Activated naive CD8-positive, alpha-beta T cell treated with anti-CD3 and anti-CD28 coated beads, Interleukin-2, amount 10 ng/mL, durations not matched to agents 7 days and 5 days (primary cell): Measurements from ENCODE around the gene ASPRV1. TPM values are rescaled to one million over a fixed set of nuclear protein-coding genes. Genes with fewer than 3 reads are reported as not detected.
"Not testable (repeated sequence)": the region's sequence is repeated elsewhere in the genome, so short reads cannot be mapped to it uniquely, and the experiment has no call there.

ENCODE experiments used
- ATAC-seq: fragments of 150-1000 bp; cut with Tn5 transposase; one replicate; pipeline ENCODE4 v1.10.0; 2021; ENCODE audit warnings: low read depth, moderate library complexity
- POLR2A ChIA-PET: fragments of 350-600 bp; sonication (Branson Sonifier 250); formaldehyde crosslinking; loops from one replicate; lab custom pipeline; 2021; ENCODE audit warnings: antibody characterized with exemption; lab: Charles Lee
- DNase-seq: peaks from one replicate; pipeline ENCODE4 v3.0.0; 2021
- H3K27ac Mint-ChIP-seq: one replicate; pipeline ENCODE4 v1.8.0; 2022; ENCODE audit warnings: mild to moderate bottlenecking, mixed read lengths
- H3K27me3 Mint-ChIP-seq: one replicate; pipeline ENCODE4 v1.8.0; 2022; ENCODE audit warnings: mild to moderate bottlenecking, moderate library complexity, mixed read lengths
- H3K36me3 Mint-ChIP-seq: one replicate; pipeline ENCODE4 v1.8.0; 2021; ENCODE audit warnings: mild to moderate bottlenecking, mixed read lengths
- H3K4me1 Mint-ChIP-seq: one replicate; pipeline ENCODE4 v1.8.0; 2021; ENCODE audit warnings: mixed read lengths
- H3K4me3 Mint-ChIP-seq: one replicate; pipeline ENCODE4 v1.8.0; 2022; ENCODE audit warnings: mild to moderate bottlenecking, moderate library complexity, mixed read lengths
- H3K9me3 Mint-ChIP-seq: one replicate; pipeline ENCODE4 v1.8.0; 2021; ENCODE audit warnings: mixed read lengths
- total RNA-seq, 2 experiments: library from RNA; stranded (reverse); gene quantifications; one replicate each; pipeline ENCODE4 v1.2.3, GENCODE V29; 2021

ASPRV1 gene
- total RNA-seq, 2 experiments from 2014 or later: 1.2 TPM

GRCh38 chr2:69964353-69964841 is 3.0 kb upstream of the ASPRV1 start:
- Mint-ChIP-seq H3K27me3 (peaks cover 3% of the 10 kb centered on the region), H3K27ac (no peak overlapping the region), H3K4me3 (no peak overlapping the region), H3K36me3 (no peaks in the 10 kb centered on the region), H3K9me3 (no peaks in the 10 kb centered on the region), H3K4me1 (peaks cover 2% of the 10 kb centered on the region)
- POLR2A ChIA-PET: no interaction called here
- ATAC-seq: no peak
- DNase-seq: no peak

GRCh38 chr2:69962986-69963730 is 1.7 kb upstream of the ASPRV1 start:
- peaks cover 5% of the 10 kb centered on the region for H3K27me3 Mint-ChIP-seq
- no peaks in the 10 kb centered on the region for H3K36me3 Mint-ChIP-seq
- peaks cover 2% of the 10 kb centered on the region for H3K4me1 Mint-ChIP-seq
- no peak overlapping the region for H3K27ac Mint-ChIP-seq
- no peak overlapping the region for H3K4me3 Mint-ChIP-seq
- no peaks in the 10 kb centered on the region for H3K9me3 Mint-ChIP-seq
- ATAC-seq: no peak
- no peak for DNase-seq
- POLR2A ChIA-PET: no interaction called here

GRCh38 chr2:69960821-69961220 is 610 bp downstream of the ASPRV1 start:
- H3K4me3 Mint-ChIP-seq: no peak overlapping the region
- H3K27ac Mint-ChIP-seq: no peak overlapping the region
- H3K9me3 Mint-ChIP-seq: no peaks in the 10 kb centered on the region
- ATAC-seq: no peak
- H3K36me3 Mint-ChIP-seq: no peaks in the 10 kb centered on the region
- POLR2A ChIA-PET: no interaction called here
- no peak for DNase-seq
- H3K27me3 Mint-ChIP-seq: peaks cover 23% of the 10 kb centered on the region
- H3K4me1 Mint-ChIP-seq: peaks cover 7% of the 10 kb centered on the region

- POLR2A ChIA-PET: no interaction called here
- DNase-seq: no peak
- Mint-ChIP-seq H3K36me3 (no peaks in the 10 kb centered on the region), H3K4me1 (peaks cover 5% of the 10 kb centered on the region), H3K9me3 (no peaks in the 10 kb centered on the region), H3K4me3 (no peak overlapping the region), H3K27me3 (peaks cover 30% of the 10 kb centered on the region), H3K27ac (no peak overlapping the region)
- no peak for ATAC-seq
Observed at GRCh38 chr2:69959425-69959824, 2.0 kb downstream of the ASPRV1 start.

GRCh38 chr2:69958480-69958879 is 3.0 kb downstream of the ASPRV1 start:
- Mint-ChIP-seq H3K4me1 (peaks cover 5% of the 10 kb centered on the region), H3K27me3 (peaks cover 34% of the 10 kb centered on the region), H3K36me3 (no peaks in the 10 kb centered on the region), H3K4me3 (no peak overlapping the region), H3K9me3 (no peaks in the 10 kb centered on the region), H3K27ac (no peak overlapping the region)
- no peak for DNase-seq
- ATAC-seq: no peak
- POLR2A ChIA-PET: no interaction called here

- Mint-ChIP-seq H3K4me1 (peaks cover 5% of the 10 kb centered on the region), H3K27me3 (peaks cover 34% of the 10 kb centered on the region), H3K27ac (no peak overlapping the region), H3K4me3 (no peak overlapping the region), H3K36me3 (no peaks in the 10 kb centered on the region), H3K9me3 (no peaks in the 10 kb centered on the region)
- POLR2A ChIA-PET: no interaction called here
- ATAC-seq: no peak
- DNase-seq: no peak
Observed at GRCh38 chr2:69957965-69958364, 3.5 kb downstream of the ASPRV1 start.

- Mint-ChIP-seq H3K4me1 (peaks cover 5% of the 10 kb centered on the region), H3K9me3 (no peaks in the 10 kb centered on the region), H3K36me3 (no peaks in the 10 kb centered on the region), H3K27ac (no peak overlapping the region), H3K4me3 (no peak overlapping the region), H3K27me3 (peaks cover 34% of the 10 kb centered on the region)
- ATAC-seq: no peak
- DNase-seq: no peak
- POLR2A ChIA-PET: no interaction called here
Observed at GRCh38 chr2:69956475-69956979, 4.9 kb downstream of the ASPRV1 start.

- no peak overlapping the region for H3K4me3 Mint-ChIP-seq
- H3K27ac Mint-ChIP-seq: no peak overlapping the region
- H3K4me1 Mint-ChIP-seq: peaks cover 5% of the 10 kb centered on the region
Observed at GRCh38 chr2:69955029-69955428, 6.4 kb downstream of the ASPRV1 start.

GRCh38 chr2:69954084-69954483 is 7.3 kb downstream of the ASPRV1 start:
- H3K36me3 Mint-ChIP-seq: no peaks in the 10 kb centered on the region
- H3K9me3 Mint-ChIP-seq: no peaks in the 10 kb centered on the region
- H3K27ac Mint-ChIP-seq: no peak overlapping the region

More at GRCh38 chr2:69955029-69955428, 6.4 kb downstream of the ASPRV1 start:
- POLR2A ChIA-PET: no interaction called here
- H3K9me3 Mint-ChIP-seq: no peaks in the 10 kb centered on the region
- H3K36me3 Mint-ChIP-seq: no peaks in the 10 kb centered on the region
- H3K27me3 Mint-ChIP-seq: peaks cover 34% of the 10 kb centered on the region
- DNase-seq: no peak
- ATAC-seq: no peak

GRCh38 chr2:69952336-69953115 is 8.9 kb downstream of the ASPRV1 start:
- peaks cover under 1% of the 10 kb centered on the region for H3K36me3 Mint-ChIP-seq
- POLR2A ChIA-PET: interaction anchor here (0.6 kb wide), 1 partner anchor 120 kb away, joined by 8 read pairs; no protein-coding TSS in a partner anchor
- H3K4me3 Mint-ChIP-seq: no peak overlapping the region
- peaks cover 29% of the 10 kb centered on the region for H3K27me3 Mint-ChIP-seq
- no peak for ATAC-seq
- H3K4me1 Mint-ChIP-seq: peaks cover 3% of the 10 kb centered on the region
- DNase-seq: no peak
- H3K9me3 Mint-ChIP-seq: no peaks in the 10 kb centered on the region
- no peak overlapping the region for H3K27ac Mint-ChIP-seq

More at GRCh38 chr2:69954084-69954483, 7.3 kb downstream of the ASPRV1 start:
- ATAC-seq (no peak), DNase-seq (no peak)
- H3K4me1 Mint-ChIP-seq: peaks cover 6% of the 10 kb centered on the region
- peaks cover 29% of the 10 kb centered on the region for H3K27me3 Mint-ChIP-seq
- POLR2A ChIA-PET: no interaction called here
- no peak overlapping the region for H3K4me3 Mint-ChIP-seq

GRCh38 chr2:69950671-69951070 is 10.8 kb downstream of the ASPRV1 start:
- not testable (repeated sequence) for DNase-seq, ATAC-seq, H3K4me3 Mint-ChIP-seq, H3K9me3 Mint-ChIP-seq, H3K27ac Mint-ChIP-seq, H3K36me3 Mint-ChIP-seq
- peaks cover 12% of the 10 kb centered on the region for H3K27me3 Mint-ChIP-seq
- POLR2A ChIA-PET: interaction anchor here (1.1 kb wide), 1 partner anchor 118 kb away, joined by 3 read pairs; no protein-coding TSS in a partner anchor
- peaks cover 22% of the 10 kb centered on the region for H3K4me1 Mint-ChIP-seq

GRCh38 chr2:69950241-69950640 is 11.2 kb downstream of the ASPRV1 start:
- H3K36me3 Mint-ChIP-seq: peaks cover 3% of the 10 kb centered on the region
- peaks cover 8% of the 10 kb centered on the region for H3K27me3 Mint-ChIP-seq
- ATAC-seq (no peak), DNase-seq (no peak)
- H3K9me3 Mint-ChIP-seq: no peaks in the 10 kb centered on the region
- POLR2A ChIA-PET: no interaction called here
- peaks cover 25% of the 10 kb centered on the region for H3K4me1 Mint-ChIP-seq
- H3K4me3 Mint-ChIP-seq: no peak overlapping the region
- no peak overlapping the region for H3K27ac Mint-ChIP-seq

- no peaks in the 10 kb centered on the region for H3K9me3 Mint-ChIP-seq
- H3K4me3 Mint-ChIP-seq: no peak overlapping the region
- peaks cover 5% of the 10 kb centered on the region for H3K27me3 Mint-ChIP-seq
- H3K4me1 Mint-ChIP-seq: peaks cover 25% of the 10 kb centered on the region
- no peak for DNase-seq
- POLR2A ChIA-PET: no interaction called here
- peaks cover 3% of the 10 kb centered on the region for H3K36me3 Mint-ChIP-seq
- no peak overlapping the region for H3K27ac Mint-ChIP-seq
- ATAC-seq: no peak
Observed at GRCh38 chr2:69948963-69949645, 12.3 kb downstream of the ASPRV1 start.
